ENCODE data around the gene TTC8.

DNA sequence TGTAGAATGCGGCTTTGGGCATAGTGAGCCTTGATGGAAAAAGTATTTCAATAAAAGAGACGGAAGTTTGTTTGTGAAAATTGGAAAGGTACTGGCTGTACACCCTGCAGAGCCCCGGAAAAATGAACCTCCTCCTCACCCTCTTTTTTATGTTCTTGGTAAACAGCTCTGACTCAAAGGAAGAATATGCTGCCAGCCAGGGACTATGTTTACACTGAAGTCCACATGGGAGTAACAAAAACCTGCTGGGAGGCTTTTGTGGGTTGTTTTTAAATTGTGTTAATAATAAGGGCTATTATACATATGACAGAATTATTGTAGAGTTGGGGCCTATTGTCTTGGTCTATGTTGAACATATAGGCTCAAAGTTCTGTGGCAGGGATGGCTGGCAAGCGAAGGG is 70.7 kb downstream of the TTC8 start:
- TF ChIP-seq, protein P1, sequence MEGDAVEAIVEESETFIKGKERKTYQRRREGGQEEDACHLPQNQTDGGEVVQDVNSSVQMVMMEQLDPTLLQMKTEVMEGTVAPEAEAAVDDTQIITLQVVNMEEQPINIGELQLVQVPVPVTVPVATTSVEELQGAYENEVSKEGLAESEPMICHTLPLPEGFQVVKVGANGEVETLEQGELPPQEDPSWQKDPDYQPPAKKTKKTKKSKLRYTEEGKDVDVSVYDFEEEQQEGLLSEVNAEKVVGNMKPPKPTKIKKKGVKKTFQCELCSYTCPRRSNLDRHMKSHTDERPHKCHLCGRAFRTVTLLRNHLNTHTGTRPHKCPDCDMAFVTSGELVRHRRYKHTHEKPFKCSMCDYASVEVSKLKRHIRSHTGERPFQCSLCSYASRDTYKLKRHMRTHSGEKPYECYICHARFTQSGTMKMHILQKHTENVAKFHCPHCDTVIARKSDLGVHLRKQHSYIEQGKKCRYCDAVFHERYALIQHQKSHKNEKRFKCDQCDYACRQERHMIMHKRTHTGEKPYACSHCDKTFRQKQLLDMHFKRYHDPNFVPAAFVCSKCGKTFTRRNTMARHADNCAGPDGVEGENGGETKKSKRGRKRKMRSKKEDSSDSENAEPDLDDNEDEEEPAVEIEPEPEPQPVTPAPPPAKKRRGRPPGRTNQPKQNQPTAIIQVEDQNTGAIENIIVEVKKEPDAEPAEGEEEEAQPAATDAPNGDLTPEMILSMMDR (IDR thresholded peaks at IDR 0.05 in 8 of 11, conservative IDR thresholded peaks at IDR 0.05 in 3 of 11), result no peak
- no peak for TF ChIP-seq POLR2AphosphoS5 (IDR thresholded peaks at IDR 0.05)
